GM13976 (cell line): ENCODE data around the gene GDI1.
A peak's percentile ranks its signal among the peaks of the same experiment; 100 is the strongest.

Experiments used
- DNase-seq: peaks from one replicate; pipeline ENCODE4 v3.0.0; 2012; ENCODE audit warnings: low spot score
- in situ Hi-C: fragments of 300-500 bp; cut with MboI; formaldehyde crosslinking; loops from one replicate; pipeline ENCODE4 v1.12.0; 2022; ENCODE audit warnings: low sequenced_read_pairs, mixed read lengths, inconsistent platforms; ENCODE audit not compliant: unreplicated experiment
- TF ChIP-seq, protein P1 (sequence below): IDR thresholded peaks from 2 replicates; pipeline ENCODE4 v1.5.1; 2012; ENCODE audit warnings: borderline replicate concordance, mild to moderate bottlenecking; ENCODE audit not compliant: insufficient read depth; ENCODE audit errors: extremely low read depth, missing control alignments, control extremely low read depth

GDI1 gene

DNA sequence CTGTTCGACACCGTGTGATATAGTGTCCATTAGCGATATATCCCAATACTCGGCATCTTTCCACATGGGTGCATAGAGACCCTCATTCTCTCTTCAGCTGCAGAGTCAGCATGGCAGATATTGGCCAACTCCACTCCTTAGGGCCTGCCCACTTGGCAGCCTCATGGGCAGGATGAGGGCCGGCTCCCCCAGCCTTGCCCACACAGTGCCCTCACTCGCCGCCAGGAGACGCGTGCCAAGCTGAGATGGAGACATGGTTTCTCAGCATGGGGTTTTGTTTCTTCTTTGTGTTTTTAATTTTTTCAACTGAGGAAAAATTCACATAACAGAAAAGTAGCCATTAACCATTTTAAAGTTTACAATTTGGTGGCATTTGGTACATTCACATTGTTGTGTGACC is 15.9 kb downstream of the GDI1 start:
- TF ChIP-seq, protein P1, sequence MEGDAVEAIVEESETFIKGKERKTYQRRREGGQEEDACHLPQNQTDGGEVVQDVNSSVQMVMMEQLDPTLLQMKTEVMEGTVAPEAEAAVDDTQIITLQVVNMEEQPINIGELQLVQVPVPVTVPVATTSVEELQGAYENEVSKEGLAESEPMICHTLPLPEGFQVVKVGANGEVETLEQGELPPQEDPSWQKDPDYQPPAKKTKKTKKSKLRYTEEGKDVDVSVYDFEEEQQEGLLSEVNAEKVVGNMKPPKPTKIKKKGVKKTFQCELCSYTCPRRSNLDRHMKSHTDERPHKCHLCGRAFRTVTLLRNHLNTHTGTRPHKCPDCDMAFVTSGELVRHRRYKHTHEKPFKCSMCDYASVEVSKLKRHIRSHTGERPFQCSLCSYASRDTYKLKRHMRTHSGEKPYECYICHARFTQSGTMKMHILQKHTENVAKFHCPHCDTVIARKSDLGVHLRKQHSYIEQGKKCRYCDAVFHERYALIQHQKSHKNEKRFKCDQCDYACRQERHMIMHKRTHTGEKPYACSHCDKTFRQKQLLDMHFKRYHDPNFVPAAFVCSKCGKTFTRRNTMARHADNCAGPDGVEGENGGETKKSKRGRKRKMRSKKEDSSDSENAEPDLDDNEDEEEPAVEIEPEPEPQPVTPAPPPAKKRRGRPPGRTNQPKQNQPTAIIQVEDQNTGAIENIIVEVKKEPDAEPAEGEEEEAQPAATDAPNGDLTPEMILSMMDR: no peak
- in situ Hi-C loops: no loop called here
- no peak for DNase-seq

DNA sequence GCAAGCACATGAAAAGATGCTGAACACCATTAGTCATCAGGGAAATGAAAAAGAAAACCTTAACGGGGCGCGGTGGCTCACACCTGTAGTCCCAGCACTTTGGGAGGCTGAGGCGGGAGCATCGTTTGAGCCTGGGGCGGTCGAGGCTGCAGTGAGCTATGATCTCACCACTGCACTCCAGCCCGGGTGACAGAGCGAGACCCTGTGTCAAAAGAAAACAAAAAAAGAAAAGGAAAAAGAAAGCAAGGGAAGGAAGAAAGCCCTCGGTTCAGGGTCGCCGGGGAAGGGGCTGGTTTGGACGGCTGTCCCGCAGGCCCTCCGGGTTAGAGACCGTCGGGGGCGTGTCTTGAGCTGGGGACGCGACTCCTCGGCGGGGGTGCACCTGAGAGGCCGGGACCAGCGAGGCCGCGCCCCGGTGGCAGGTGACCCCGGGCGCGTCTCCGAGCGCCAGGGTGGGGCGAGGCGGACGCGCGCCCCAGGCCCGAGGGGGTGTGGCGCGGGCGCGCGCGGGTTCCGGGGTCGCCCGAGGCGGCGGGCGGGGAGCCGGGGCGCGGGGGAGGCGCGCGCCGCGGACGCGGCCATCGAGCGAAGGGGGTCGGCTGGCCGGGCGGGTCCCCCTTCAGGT is 20.6 kb downstream of the GDI1 start:
- in situ Hi-C loops: no loop called here
- TF ChIP-seq, protein P1: no peak
- DNase-seq: peak; percentile 87

DNA sequence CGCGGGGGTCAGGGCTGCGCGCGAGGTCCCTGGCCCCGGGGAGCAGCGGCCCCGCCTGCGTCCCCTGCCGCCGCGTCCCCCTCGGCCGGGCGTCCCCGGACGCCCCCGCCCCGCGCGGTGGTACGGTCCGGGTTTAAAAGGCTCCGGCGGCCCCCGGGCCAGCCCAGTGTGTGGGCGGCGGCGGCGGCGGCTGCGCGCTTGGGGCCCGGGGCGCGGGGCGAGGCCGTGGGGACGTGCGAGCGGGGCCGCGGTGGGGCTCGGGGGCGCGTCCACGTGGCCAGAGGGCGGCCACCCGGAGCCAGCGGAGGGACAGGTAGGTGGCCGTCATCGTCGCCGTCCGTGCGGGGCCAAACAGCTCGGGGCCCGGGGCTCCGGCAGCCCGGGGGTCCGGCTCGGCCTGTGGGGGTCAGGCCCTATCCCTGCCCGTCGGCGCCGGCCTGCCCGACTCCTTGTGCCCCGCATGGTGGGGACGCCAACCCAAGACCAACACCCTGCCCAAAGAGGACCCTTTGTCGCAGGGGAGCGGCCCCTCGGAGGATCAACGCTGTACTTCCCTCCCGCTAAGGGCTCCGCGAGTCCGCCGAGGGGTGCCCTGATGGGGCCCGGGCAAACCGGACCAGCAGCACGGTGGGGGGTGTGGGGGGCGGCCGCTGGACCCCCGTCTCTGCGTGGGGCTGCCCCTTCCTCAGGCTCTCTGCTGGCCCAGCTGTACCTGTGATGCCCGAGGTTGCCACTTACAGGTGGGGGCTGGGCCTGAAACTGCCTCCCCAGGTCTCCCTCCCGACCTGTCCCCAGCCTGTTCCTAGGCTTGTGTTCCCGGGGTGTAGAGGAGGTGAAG is 21.4 kb downstream of the GDI1 start, which contains the start of gene PLXNA3:
Gene PLXNA3 (plus strand): TSS at position 166 of the 838 bp plus-strand sequence. CDS start 1,903 bp downstream, outside the sequence.
- in situ Hi-C loops: no loop called here
- TF ChIP-seq, protein P1: no peak
- DNase-seq: peak; percentile 80

DNA sequence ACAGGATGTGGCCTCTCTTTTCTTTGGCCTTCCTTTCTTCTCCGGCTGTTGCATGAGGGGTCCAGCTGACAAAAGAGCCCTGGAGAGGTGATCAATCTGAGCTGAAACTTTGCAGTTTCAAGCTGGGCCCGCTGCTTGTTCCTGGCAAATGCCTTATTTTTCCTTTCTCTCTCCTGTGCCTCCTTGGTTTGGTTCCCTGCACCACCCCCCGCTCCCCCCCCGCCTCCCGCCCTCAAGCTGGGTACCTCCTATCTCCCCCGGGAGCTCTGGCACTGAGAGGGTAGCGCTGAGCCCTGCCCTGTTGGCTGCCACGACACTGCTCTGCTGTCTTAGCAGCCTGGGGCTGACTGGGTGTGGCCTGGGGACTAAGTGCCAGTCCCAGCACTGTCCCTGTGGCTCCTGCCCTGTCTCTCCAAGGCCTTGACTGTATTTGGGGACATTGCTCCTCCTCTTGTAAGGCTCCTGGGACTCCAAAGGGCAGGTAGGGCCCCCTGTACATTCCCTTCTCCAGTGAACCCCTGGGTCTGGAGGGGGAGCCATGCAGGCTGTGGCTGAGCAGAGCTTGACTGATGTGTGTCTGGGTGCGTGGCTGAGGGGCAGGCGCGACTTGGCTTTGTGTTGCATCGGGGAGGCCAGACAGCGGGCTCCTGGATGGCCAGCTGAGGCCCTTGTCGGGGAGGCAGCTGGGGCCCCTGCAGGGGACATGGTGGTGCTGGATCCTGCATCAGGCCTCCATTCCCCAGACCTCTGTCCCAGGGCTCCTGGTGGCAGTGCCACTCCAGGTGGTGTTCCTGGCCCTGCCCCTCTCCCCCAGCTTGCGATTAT is 22.2 kb downstream of the GDI1 start:
- no peak for DNase-seq
- in situ Hi-C loops: no loop called here
- TF ChIP-seq, protein P1: no peak

DNA sequence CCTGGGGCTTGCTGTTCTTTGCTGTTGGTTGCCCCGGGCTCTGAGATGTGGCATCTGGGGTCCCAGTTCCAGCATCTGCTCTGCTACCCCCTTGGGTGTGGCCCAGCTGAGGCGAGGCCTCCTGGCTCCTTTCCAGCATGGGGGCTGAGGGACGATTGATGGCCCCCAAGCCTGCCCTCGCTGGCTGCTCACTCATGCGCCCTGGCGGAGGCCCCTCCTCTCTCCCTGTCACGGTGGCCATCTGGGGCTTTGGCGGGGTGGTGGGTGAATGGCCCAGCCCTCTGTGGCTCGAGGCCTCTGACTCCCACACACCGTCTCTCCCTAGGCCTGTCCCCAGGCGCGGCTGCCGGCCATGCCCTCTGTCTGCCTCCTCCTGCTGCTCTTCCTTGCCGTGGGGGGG is 22.9 kb downstream of the GDI1 start:
- TF ChIP-seq, protein P1: no peak
- no peak for DNase-seq
- in situ Hi-C loops: no loop called here

DNA sequence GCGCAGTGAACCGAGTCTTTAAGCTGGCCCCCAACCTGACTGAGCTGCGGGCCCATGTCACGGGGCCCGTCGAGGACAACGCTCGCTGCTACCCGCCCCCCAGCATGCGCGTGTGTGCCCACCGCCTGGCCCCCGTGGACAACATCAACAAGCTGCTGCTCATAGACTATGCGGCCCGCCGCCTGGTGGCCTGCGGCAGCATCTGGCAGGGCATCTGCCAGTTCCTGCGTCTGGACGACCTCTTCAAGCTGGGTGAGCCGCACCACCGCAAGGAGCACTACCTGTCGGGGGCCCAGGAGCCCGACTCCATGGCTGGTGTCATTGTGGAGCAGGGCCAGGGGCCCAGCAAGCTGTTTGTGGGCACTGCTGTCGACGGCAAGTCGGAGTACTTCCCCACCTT is 23.4 kb downstream of the GDI1 start:
- in situ Hi-C loops: no loop called here

More for the DNA sequence above, 23.4 kb downstream of the GDI1 start:
- TF ChIP-seq, protein P1: no peak
- DNase-seq: no peak
